ENCODE data around the gene GUCD1. TPM values are rescaled to one million over a fixed set of nuclear protein-coding genes. Genes with fewer than 3 reads are reported as not detected.

Gene GUCD1
- total RNA-seq, 1 donor from 2014 or later: 77.7 TPM

DNA sequence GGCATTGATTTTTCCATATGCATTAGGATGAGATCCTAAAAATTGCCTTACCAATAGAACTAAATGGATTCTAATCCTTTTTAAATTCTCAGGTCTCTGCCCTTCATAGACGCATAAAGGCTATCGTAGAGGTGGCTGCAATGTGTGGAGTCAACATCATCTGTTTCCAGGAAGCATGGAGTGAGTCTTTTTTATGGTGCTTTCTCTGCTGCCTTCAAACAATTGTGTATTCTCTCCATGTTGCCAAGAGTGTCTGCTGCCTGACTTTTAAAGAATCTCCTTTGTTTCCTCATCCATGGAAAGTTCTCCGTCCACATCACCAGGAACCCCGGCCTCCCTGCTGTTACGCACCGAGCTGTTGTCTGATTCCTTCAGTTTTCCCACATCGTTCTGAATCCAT, 52.9 kb downstream of the GUCD1 start:
- Histone ChIP-seq H4K20me1 (ENCODE audit: insufficient read depth, low read length) (no peaks in the 10 kb centered on the region), H2AFZ (ENCODE audit: low read depth, low read length) (no peak overlapping the region), H3K4me3 (ENCODE audit: insufficient read depth, low read depth, low read length) (no peak overlapping the region), H3K4me1 (ENCODE audit: insufficient read depth, low read length) (peaks cover under 1% of the 10 kb centered on the region), H3K36me3 (ENCODE audit: insufficient read depth, low read length) (no peaks in the 10 kb centered on the region), H3K27ac (ENCODE audit: low read depth, low read length) (no peak overlapping the region), H3K9me3 (ENCODE audit: insufficient read depth, low read depth, low read length) (no peaks in the 10 kb centered on the region), H3K79me2 (ENCODE audit: insufficient read depth, low read length) (no peaks in the 10 kb centered on the region), H3K4me2 (ENCODE audit: low read length) (no peak overlapping the region), H3K9ac (ENCODE audit: low read length) (no peak overlapping the region), H3K27me3 (ENCODE audit: insufficient read depth, low read length) (peaks cover 5% of the 10 kb centered on the region)
- DNase-seq (ENCODE audit: low read depth) (no peak), FAIRE-seq (no peak)
- H3K4me1 Mint-ChIP-seq (ENCODE audit: low read depth, unreplicated experiment): peaks cover 6% of the 10 kb centered on the region
- no peaks in the 10 kb centered on the region for H3K9me3 Mint-ChIP-seq (ENCODE audit: unreplicated experiment)
- TF ChIP-seq, protein P1, sequence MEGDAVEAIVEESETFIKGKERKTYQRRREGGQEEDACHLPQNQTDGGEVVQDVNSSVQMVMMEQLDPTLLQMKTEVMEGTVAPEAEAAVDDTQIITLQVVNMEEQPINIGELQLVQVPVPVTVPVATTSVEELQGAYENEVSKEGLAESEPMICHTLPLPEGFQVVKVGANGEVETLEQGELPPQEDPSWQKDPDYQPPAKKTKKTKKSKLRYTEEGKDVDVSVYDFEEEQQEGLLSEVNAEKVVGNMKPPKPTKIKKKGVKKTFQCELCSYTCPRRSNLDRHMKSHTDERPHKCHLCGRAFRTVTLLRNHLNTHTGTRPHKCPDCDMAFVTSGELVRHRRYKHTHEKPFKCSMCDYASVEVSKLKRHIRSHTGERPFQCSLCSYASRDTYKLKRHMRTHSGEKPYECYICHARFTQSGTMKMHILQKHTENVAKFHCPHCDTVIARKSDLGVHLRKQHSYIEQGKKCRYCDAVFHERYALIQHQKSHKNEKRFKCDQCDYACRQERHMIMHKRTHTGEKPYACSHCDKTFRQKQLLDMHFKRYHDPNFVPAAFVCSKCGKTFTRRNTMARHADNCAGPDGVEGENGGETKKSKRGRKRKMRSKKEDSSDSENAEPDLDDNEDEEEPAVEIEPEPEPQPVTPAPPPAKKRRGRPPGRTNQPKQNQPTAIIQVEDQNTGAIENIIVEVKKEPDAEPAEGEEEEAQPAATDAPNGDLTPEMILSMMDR (IDR thresholded peaks at IDR 0.05; ENCODE audit: insufficient read depth, low read depth, low read length): no peak
- TF ChIP-seq EZH2 (IDR thresholded peaks at IDR 0.05; ENCODE audit: insufficient read depth, low read length): no peak
- H3K27ac Mint-ChIP-seq (ENCODE audit: unreplicated experiment): no peak overlapping the region
- no peak overlapping the region for H3K4me3 Mint-ChIP-seq (ENCODE audit: unreplicated experiment)
- no peaks in the 10 kb centered on the region for H3K36me3 Mint-ChIP-seq (ENCODE audit: low read depth, unreplicated experiment)
- peaks cover 57% of the 10 kb centered on the region for H3K27me3 Mint-ChIP-seq (ENCODE audit: low read depth, unreplicated experiment)

DNA sequence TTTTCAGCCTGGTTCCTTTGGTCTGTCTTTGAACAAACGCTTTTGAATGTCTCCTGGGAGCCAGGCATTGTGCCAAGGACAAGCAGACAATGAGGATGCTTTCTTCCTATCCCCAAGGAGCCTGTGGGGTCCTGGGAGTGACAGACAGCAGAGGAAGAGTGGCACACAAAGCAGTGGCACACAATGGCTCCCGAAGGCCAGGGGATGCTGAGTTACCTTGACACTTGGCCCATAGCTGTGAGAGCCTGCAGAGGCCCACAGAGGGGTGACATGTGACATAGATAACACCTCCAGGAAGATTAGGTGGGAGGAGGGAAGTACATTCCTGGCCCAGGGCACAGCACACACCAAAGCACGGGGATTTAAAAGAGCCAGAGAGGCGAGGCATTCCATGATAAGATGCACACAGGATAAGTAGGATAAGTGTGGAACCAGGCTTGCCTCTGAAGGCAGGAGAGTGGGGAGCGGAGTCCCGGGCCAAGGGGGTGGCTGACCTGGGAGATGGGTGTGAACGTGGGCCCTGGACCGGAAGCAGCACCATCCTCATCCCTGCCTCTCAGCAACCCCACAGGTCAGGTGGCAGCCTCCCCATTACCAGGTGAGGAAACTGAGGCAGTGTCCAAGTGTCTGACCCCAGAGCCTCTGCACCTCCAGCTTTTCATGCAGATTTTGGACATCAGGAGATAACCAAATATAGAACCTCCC, 53.5 kb downstream of the GUCD1 start:
- H3K4me1 Mint-ChIP-seq (ENCODE audit: low read depth, unreplicated experiment): peaks cover 7% of the 10 kb centered on the region
- peaks cover 2% of the 10 kb centered on the region for H3K36me3 Mint-ChIP-seq (ENCODE audit: low read depth, unreplicated experiment)
- no peak for DNase-seq (ENCODE audit: low read depth)

More for the DNA sequence above, 53.5 kb downstream of the GUCD1 start:
- Mint-ChIP-seq H3K27ac (ENCODE audit: unreplicated experiment) (no peak overlapping the region), H3K4me3 (ENCODE audit: unreplicated experiment) (no peak overlapping the region), H3K9me3 (ENCODE audit: unreplicated experiment) (no peaks in the 10 kb centered on the region), H3K27me3 (ENCODE audit: low read depth, unreplicated experiment) (peaks cover 57% of the 10 kb centered on the region)
- Histone ChIP-seq H3K27me3 (ENCODE audit: insufficient read depth, low read length) (peaks cover 7% of the 10 kb centered on the region), H4K20me1 (ENCODE audit: insufficient read depth, low read length) (no peaks in the 10 kb centered on the region), H3K4me2 (ENCODE audit: low read length) (no peak overlapping the region), H3K36me3 (ENCODE audit: insufficient read depth, low read length) (no peaks in the 10 kb centered on the region), H3K9me3 (ENCODE audit: insufficient read depth, low read depth, low read length) (no peaks in the 10 kb centered on the region), H2AFZ (ENCODE audit: low read depth, low read length) (no peak overlapping the region), H3K79me2 (ENCODE audit: insufficient read depth, low read length) (no peaks in the 10 kb centered on the region), H3K27ac (ENCODE audit: low read depth, low read length) (no peak overlapping the region), H3K9ac (ENCODE audit: low read length) (no peak overlapping the region), H3K4me1 (ENCODE audit: insufficient read depth, low read length) (no peaks in the 10 kb centered on the region), H3K4me3 (ENCODE audit: insufficient read depth, low read depth, low read length) (no peak overlapping the region)
- FAIRE-seq: no peak
- TF ChIP-seq, protein P1 (IDR thresholded peaks at IDR 0.05; ENCODE audit: insufficient read depth, low read depth, low read length): no peak
- no peak for TF ChIP-seq EZH2 (IDR thresholded peaks at IDR 0.05; ENCODE audit: insufficient read depth, low read length)

All from astrocyte (in vitro differentiated cells and primary cell).